Activated CD4-positive, alpha-beta T cell treated with anti-CD3 and anti-CD28 coated beads for 24 hours (primary cell): ENCODE data around the gene FOLR2.
"Not testable (repeated sequence)": the region's sequence is repeated elsewhere in the genome, so short reads cannot be mapped to it uniquely, and the experiment has no call there.

ENCODE experiments used
- DNase-seq, 2 donors: peaks; one replicate each; pipeline ENCODE4 v3.0.0-alpha.2; 2020; ENCODE audit warnings: low read depth in 2 of 2

Gene FOLR2

DNA sequence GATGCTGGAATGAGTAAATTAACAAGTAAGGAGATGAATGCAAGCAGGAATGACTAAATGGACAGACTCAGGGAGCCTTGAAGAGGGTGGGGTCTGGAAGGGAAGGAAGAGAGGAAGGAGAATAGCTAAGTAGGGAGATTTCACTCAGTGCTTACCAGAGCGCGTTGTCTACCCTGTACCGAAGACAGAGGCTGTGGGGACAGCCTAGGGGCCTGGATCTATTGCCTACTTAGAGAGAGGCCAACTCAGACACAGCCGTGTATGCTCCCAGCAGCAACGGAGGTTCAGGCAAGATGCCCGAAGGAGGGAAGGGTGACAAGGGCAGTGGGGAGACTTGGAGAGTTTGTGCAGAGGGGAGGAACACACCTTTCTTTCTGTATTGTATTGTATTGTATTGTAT is at the start of gene FOLR2:
TSS of gene FOLR2 (plus strand) at position 157 of the 400 bp plus-strand sequence. CDS start 1,791 bp downstream, outside the sequence.
- no peak for DNase-seq

DNA sequence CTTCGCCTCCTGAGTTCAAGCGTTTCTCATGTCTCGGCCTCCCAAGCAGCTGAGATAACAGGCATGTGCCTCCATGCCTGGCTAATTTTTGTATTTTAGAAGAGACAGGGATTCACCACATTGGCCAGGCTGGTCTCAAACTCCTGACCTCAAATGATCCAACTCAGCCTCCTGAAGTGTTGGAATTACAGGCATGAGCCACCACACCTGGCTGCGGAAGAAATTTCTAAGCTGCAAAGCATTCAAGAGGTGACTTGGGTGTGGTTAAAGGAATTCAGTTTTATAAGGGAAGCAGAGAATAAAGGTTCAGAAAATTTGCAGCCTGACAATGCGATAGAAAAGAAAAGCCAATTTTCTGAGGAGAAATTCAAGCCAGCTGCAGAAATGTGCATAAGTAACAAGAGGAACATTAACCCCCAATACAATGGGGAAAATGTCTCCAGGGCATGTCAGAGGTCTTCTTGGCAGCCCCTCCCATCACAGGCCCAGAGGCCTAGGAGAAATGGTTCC is 47.5 kb upstream of the FOLR2 start:
- not testable (repeated sequence) for DNase-seq

DNA sequence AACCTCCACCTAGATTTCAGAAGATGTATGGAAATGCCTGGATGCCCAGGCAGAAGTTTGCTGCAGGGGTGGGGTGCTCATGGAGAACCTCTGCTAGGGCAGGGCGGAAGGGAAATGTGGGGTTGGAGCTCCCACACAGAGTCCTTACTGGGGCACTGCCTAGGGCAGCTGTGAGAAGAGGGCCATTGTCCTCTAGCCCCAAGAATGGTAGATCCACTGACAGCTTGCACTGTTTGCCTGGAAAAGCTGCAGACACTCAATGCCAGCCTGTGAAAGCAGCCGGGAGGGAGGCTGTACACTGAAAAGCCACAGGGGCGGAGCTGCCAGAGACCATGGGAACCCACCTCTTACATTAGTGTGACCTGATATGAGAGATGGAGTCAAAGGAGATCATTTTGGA is 46.8 kb upstream of the FOLR2 start:
- not testable (repeated sequence) for DNase-seq

DNA sequence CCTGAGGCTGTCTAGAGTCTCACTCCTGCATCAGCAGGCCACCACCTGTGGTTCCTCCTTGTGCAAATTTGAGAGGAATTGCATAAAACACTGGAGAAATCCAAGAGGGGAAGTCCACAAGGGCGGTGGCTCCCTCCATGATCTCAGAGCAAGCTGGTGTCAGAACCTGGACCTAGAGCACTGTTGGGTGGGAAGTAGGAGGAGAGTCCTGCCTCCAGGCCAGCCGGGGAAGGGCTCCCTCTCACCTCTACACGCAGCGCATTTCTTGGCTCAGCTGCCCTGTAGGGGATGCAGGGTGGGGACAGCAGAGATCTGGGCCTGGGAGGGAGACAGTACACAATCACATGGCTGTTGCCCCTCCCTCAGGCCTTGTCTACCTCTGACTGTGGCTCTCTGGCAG is 44.6 kb upstream of the FOLR2 start:
- DNase-seq, result not testable (repeated sequence)

DNA sequence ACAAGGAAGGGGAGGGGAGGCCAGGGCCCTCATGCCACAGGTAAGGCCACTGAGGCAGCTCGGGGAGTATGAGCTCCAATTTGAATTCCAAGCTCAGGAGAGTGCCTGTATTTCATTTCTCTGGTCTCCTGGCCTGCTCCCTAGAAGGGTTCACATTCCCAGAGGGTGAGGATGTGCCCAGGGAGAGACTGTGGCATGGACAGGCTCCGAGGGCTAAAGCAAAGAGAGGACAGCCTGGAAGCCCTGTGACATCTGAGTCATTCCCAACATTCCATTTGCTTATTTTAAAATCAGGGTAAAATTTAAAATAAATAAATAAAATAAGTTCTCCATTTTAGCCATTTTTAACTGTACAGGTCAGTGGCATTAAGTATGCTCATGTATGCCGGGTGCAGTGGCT is 43.3 kb upstream of the FOLR2 start:
- DNase-seq, result no peak

DNA sequence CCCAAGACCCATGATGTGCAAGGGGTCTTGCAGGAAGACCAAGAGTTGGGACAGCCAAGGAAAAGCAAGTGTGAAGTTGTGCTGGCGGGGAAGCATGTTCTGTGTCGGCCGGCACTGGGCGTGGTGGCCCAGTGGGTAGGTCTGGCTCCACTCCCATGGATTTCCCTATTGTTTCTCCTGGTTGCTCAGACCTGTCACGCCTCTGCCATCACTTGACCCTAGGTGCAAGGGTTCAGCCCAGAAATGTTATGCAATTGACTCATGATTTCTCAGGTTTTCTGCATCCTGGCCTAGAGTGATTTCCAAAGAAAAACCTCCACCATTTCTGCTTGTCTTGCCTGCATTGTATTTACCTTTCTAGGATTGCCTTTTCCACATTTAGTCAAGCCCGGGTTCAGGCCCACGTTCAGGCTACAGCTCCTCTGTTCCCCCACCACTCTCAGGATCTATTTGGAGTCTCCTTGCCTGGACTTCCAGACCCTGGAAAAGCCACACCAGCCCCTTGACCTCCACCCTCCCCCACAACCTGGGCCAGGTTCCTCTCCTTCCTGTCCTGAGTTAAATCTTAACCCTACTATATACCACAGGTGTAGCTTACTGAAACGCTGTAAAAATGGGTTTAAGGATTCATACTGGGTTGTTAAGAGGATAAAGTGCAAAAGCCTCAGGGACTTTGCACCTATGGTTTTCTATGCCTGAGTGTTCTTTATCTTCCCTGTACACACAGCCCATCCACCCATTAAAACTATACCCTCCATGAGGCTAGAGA is 42.1 kb upstream of the FOLR2 start:
- no peak for DNase-seq

DNA sequence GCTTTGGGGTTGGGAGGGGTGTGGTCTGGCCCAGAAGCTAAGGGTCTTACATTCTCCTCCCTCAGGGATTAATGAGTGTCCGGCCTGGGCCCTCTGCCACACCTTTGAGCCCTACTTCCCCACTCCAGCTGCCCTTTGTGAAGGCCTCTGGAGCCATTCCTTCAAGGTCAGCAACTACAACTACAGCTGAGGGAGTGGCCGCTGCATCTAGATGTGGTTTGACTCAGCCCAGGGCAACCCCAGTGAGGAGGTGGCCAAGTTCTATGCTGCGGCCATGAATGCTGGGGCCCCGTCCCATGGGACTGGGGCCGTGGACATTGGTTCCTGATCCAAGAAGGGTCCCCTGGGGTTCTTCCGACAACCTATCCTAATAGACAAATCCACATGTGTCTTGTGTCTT is 38.9 kb upstream of the FOLR2 start:
- no peak for DNase-seq

DNA sequence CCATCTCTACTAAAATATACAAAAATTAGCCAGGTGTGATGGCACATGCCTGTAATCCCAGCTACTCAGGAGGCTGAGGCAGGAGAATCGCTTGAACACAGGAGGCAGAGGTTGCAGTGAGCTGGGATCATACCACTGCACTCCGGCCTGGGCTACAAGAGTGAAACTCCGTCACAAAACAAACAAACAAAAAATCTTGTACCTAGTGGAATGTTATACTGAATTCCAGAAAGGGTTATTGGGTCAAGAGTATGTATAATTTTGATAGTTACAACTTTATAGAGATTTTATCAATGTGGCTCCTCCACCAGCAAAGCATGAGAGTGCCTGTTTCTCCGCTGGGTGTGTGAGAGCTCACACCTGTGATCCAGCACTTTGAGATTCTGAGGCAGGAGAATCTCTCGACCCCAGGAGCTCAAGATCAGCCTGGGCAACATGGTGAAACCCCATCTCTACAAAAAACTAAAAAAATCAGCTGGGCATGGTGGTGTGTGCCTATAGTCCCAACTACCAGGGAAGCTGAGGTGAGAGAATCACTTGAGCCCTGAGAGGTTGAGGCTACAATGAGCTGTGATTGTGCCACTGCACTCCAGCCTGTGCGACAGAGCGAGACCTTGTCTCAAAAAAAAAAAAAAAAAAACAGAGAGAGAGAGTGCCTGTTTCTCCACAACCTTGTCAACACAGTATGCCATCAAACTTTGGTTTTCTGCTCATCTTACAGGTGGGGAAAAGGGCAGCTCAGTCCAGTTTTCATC is 37.4 kb upstream of the FOLR2 start:
- no peak for DNase-seq

DNA sequence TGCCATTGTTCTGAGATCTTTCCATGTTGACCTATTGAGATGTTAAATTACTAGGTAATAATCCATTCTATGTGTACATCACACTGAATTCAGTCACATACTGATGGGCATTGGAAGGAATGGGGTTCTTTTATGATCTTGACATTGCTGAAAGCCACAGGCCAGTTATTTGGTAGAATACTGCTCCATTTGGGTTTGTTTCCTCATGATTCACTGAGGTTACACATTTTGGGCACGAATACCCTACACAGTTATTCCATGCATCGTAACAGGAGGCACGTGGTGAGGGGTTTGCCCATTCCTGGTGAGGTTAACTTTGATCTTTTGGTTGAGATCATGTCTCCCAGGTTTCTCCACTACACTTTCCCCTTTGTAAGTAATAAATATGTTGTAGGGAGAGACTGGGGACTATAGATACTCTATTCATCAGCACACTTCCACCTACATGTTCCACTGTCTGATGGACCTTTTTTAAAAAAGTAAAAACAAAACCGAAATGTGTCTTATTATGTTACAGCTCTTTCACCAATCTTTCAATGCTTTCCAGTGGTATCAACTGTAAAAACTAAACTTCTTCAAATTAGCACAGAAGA is 36.7 kb upstream of the FOLR2 start:
- DNase-seq, result no peak

DNA sequence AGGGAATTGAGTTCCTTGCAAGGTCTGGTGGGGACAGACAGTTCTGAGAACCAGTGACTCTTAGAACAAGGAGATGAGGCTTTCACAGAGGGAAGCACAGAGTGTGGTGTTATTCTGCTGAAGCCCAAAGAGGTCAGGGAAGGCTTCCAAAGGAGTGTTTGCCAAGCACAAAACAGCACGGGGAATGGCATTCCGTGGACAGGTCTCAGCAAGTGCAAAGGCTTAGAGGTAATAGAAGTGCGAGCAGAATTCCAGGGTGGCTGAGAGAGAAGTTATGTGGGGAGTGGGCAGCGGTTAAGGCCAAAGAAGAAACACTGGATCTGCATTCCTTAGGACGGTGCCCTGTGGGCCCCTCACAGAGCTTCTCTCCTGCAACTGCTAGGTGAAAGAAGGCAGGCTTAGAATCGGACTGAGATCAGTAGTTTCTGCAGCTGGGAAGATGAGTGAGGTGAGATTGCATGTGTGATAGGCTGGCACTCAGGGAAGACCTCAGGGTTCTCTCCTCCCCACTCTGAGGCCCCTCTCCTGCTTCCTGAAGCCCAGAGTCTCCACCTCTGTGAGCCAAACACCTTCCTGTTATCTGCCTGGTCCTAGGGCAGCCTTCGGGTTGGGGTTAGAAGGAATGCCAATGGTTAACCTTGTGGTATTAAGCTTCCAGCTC is 35.6 kb upstream of the FOLR2 start:
- DNase-seq, result not testable (repeated sequence)

DNA sequence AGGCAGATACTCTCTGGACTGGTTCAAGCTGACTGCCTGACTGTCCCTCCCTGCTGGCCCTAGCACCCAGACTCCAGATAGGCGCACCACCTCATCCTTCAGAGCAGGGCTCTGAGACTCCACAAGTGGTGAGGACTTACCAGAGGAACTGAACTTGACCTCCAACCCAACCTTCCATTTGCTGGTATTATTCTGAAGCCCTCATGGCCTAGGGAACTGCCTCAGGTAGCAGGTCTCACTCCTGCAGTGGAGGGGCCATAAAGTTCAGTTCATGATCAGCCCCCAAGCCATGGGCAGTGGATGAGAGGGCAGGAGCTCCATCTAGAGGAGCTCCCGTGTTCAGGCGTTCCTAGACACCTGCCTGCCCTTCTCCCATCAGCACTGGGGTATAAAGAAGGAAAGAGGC is 35.0 kb upstream of the FOLR2 start:
- DNase-seq, result not testable (repeated sequence)

DNA sequence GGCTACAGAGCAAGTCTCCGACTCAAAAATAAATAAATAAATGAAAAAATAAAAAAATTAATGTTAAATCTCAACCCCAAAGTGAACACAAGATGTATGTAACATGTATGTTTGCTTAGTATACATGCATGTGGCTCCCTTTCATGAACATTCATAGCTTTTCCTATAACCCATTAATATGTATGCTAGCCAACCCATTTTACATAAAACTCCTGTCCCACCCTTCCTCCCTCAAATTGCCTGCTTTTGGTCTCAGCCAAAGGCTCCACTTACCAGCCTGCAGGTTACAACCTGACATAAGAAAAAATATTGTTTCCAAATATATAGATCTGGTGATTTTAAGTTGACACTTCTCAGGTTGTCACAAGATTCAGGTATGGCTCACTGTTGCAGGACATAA is 28.3 kb upstream of the FOLR2 start:
- no peak for DNase-seq

DNA sequence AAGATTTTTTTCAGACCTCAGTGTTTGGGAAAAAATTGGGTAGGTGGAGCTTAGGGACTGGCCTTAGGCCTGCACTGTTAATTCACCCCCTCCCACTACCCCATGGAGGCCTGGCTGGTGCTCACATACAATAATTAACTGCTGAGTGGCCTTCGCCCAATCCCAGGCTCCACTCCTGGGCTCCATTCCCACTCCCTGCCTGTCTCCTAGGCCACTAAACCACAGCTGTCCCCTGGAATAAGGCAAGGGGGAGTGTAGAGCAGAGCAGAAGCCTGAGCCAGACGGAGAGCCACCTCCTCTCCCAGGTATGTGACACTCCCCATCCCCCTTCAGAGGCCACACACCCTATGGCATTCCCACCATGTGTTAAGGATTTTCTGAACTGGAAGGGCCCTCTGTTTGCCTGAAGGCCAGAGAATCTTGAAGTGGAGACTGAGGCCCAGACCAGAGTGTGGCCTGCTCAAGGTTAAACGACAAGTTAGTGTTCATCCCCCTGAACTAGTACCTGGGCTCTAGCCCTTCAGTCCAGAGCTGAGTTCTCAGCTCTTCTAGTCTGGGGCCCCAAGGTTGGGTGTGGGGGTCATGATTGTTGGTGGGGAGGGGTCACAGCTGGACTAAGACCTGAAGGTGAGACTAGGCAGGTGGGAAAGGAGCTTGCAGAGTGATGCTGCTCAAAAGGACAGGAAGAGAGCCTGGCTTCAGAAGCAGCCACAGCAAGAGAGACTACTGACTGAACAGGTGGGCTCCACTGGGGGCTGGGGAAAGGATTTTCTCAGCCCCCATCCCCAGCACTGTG is 26.9 kb upstream of the FOLR2 start:
- no peak for DNase-seq

DNA sequence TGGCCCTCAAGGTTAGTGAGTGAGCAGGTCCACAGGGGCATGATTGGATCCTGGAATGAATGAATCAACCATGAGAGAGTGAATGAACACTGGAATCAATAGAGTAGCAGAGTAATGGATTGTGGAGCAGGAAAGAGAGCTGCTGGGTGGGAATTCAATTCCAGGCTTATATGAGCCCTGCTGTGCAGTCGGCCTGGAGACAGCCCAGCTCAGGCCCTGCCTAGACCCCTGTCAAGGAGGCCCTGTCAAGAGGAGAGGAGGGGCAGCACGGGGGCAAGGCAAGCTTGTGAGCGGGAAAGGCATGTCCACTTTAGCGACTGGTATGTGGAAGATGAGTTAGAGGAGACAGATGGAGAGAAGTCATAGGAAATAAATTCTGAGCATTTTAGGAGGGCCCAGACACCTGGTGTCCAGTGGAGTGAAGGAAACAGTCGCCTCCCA is 25.9 kb upstream of the FOLR2 start:
- no peak for DNase-seq

DNA sequence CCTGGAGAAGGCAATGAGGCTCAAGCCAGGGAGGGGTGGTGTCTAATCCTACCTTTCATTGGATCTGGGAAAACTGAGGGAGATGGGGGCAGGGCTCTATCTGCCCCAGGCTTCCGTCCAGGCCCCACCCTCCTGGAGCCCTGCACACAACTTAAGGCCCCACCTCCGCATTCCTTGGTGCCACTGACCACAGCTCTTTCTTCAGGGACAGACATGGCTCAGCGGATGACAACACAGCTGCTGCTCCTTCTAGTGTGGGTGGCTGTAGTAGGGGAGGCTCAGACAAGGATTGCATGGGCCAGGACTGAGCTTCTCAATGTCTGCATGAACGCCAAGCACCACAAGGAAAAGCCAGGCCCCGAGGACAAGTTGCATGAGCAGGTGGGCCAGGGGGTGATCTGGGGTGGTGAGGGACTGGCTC is 24.6 kb upstream of the FOLR2 start, which contains the start of gene FOLR1:
TSS of gene FOLR1 (plus strand) at position 180 of the 421 bp plus-strand sequence. CDS start at position 214, 34 bp downstream.
- no peak for DNase-seq

DNA sequence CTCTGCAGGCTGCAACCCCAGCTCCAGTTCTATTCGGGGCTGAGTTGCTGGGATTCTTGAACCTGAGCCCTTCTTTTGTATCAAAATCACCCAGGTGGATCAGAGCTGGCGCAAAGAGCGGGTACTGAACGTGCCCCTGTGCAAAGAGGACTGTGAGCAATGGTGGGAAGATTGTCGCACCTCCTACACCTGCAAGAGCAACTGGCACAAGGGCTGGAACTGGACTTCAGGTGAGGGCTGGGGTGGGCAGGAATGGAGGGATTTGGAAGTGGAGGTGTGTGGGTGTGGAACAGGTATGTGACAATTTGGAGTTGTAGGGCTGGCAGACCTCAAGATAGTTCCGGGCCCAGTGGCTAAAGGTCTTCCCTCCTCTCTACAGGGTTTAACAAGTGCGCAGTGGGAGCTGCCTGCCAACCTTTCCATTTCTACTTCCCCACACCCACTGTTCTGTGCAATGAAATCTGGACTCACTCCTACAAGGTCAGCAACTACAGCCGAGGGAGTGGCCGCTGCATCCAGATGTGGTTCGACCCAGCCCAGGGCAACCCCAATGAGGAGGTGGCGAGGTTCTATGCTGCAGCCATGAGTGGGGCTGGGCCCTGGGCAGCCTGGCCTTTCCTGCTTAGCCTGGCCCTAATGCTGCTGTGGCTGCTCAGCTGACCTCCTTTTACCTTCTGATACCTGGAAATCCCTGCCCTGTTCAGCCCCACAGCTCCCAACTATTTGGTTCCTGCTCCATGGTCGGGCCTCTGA is 20.9 kb upstream of the FOLR2 start:
- DNase-seq, result no peak

DNA sequence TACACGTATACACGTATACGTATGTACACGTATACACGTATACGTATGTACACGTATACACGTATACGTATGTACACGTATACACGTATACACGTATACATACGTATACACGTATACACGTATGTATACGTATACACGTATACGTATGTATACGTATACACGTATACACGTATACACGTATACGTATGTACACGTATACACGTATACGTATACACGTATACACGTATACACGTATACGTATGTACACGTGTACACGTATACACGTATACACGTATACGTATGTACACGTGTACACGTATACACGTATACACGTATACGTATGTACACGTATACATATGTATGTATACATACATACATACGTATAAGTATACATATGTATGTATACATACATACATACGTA is 15.1 kb upstream of the FOLR2 start:
- not testable (repeated sequence) for DNase-seq

DNA sequence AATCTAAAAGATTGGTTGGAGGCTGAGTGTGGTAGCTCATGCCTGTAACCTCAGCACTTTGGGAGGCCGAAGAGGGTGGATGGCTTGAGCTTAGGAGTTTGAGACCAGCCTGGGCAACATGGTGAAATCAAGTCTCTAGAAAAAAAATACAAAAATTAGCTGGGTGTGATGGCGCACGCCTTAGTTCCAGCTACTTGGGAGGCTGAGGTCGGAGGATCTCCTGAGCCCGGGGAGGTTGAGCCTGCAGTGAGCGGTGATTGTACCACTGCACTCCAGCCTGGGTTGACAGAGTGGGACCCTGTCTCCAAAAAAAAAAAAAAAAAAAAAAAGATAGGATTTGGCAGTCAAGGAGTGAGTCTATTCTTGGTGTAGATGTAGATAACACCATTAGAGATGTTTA is 14.0 kb upstream of the FOLR2 start:
- no peak for DNase-seq

DNA sequence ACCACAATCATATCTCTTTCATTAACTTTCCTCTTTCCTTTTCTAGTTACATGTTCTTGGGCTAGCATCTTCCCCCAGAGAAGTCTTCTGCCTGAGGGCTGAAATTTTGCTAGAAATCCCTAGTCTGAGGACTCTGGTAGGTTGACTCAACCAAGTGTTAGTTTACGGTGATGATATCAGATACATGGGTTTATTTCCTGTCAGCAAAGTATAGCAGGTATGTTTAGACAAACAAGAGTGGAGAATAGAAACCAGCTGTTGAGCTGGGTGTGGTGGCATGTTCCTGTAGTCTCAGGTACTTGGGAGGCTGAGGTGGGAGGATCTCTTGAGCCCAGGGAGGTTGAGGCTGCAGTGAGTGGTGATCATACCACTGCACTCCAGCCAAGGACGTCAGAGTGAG is 13.4 kb upstream of the FOLR2 start:
- no peak for DNase-seq

DNA sequence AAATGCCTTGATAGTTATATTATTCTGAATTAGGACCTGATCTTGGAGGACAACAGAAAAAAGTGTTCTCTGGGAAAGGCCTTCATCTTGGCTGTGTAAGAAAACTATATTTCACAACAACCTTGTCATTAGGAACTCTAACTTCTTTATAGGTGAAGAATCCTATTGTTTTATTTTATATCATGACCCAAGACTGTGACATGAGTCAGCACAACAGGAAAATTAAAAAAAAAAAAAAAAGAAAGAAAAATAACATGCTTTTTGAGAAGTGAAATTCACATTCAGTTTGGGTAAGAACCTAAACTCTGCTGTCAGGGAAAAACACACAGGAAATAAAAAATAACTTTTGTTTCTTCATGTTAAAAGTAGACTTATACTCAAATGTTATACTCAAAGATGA is 11.7 kb upstream of the FOLR2 start:
- no peak for DNase-seq
